ENCODE measurements around the gene SLC35F1.

SLC35F1 gene

GRCh38 chr6:118206221-118206620 is 299.2 kb downstream of the SLC35F1 start:
- DNase-seq, result no peak

- no peak for DNase-seq
Measured at GRCh38 chr6:118207947-118208346, 300.9 kb downstream of the SLC35F1 start.

GRCh38 chr6:118212451-118213173 is 305.5 kb downstream of the SLC35F1 start:
- no peak for DNase-seq

GRCh38 chr6:118215269-118215668 is 308.2 kb downstream of the SLC35F1 start:
- no peak for DNase-seq

- no peak for DNase-seq
Measured at GRCh38 chr6:118216751-118217150, 309.7 kb downstream of the SLC35F1 start.

- DNase-seq, result no peak
Measured at GRCh38 chr6:118218156-118218555, 311.1 kb downstream of the SLC35F1 start.

- no peak for DNase-seq
Measured at GRCh38 chr6:118220429-118221128, 313.5 kb downstream of the SLC35F1 start.

- no peak for DNase-seq
Measured at GRCh38 chr6:118223316-118223715, 316.3 kb downstream of the SLC35F1 start.

GRCh38 chr6:118228886-118229285 is 321.8 kb downstream of the SLC35F1 start:
- no peak for DNase-seq

- no peak for DNase-seq
Measured at GRCh38 chr6:118240878-118241528, 333.9 kb downstream of the SLC35F1 start.

GRCh38 chr6:118246406-118246805 is 339.3 kb downstream of the SLC35F1 start:
- DNase-seq, result no peak

GRCh38 chr6:118248171-118248570 is 341.1 kb downstream of the SLC35F1 start:
- no peak for DNase-seq

- DNase-seq, result no peak
Measured at GRCh38 chr6:118249680-118250079, 342.6 kb downstream of the SLC35F1 start.

GRCh38 chr6:118252474-118252873 is 345.4 kb downstream of the SLC35F1 start:
- no peak for DNase-seq

- DNase-seq, result no peak
Measured at GRCh38 chr6:118253741-118254140, 346.7 kb downstream of the SLC35F1 start.

GRCh38 chr6:118260833-118261232 is 353.8 kb downstream of the SLC35F1 start:
- no peak for DNase-seq

GRCh38 chr6:118263921-118264486 is 356.9 kb downstream of the SLC35F1 start:
- no peak for DNase-seq

- DNase-seq, result no peak
Measured at GRCh38 chr6:118269659-118270058, 362.6 kb downstream of the SLC35F1 start.

GRCh38 chr6:118277631-118278030 is 370.6 kb downstream of the SLC35F1 start:
- no peak for DNase-seq

GRCh38 chr6:118280210-118280609 is 373.1 kb downstream of the SLC35F1 start:
- no peak for DNase-seq

- no peak for DNase-seq
Measured at GRCh38 chr6:118281291-118281690, 374.2 kb downstream of the SLC35F1 start.

GRCh38 chr6:118283766-118284165 is 376.7 kb downstream of the SLC35F1 start:
- no peak for DNase-seq

- no peak for DNase-seq
Measured at GRCh38 chr6:118284736-118285360, 377.8 kb downstream of the SLC35F1 start.

Measured in NK-92 treated with Interleukin-12 subunit alpha and Interleukin-12 subunit beta, amount 100 ng/mL, for 24 hours (cell line).